PC-9 (cell line): ENCODE results near the gene VCX2.

Experiments used
- EZH2 ChIP-seq: fragments of 200-600 bp; sonication (generic); IDR thresholded peaks from 2 replicates; pipeline ENCODE4 v1.8.0; 2017; ENCODE audit warnings: antibody characterized with exemption, low read depth
- TF ChIP-seq, protein P1 (sequence below): fragments of 200-600 bp; sonication (generic); conservative IDR thresholded peaks from 2 replicates; pipeline ENCODE4 v1.6.1; 2017; ENCODE audit warnings: mixed run types, antibody characterized with exemption, mild to moderate bottlenecking, moderate library complexity

GRCh38 chrX:8125566-8125965 is 45.5 kb downstream of the VCX2 start:
- TF ChIP-seq, protein P1, sequence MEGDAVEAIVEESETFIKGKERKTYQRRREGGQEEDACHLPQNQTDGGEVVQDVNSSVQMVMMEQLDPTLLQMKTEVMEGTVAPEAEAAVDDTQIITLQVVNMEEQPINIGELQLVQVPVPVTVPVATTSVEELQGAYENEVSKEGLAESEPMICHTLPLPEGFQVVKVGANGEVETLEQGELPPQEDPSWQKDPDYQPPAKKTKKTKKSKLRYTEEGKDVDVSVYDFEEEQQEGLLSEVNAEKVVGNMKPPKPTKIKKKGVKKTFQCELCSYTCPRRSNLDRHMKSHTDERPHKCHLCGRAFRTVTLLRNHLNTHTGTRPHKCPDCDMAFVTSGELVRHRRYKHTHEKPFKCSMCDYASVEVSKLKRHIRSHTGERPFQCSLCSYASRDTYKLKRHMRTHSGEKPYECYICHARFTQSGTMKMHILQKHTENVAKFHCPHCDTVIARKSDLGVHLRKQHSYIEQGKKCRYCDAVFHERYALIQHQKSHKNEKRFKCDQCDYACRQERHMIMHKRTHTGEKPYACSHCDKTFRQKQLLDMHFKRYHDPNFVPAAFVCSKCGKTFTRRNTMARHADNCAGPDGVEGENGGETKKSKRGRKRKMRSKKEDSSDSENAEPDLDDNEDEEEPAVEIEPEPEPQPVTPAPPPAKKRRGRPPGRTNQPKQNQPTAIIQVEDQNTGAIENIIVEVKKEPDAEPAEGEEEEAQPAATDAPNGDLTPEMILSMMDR, result no peak
- no peak for TF ChIP-seq EZH2
